Stimulated activated naive CD4-positive, alpha-beta T cell treated with Interleukin-2 at 50 U/mL for 16 hours (primary cell): ENCODE results near the gene HOXA4.

Source experiments
- DNase-seq: peaks from one replicate; lab custom pipeline; 2025; lab: John Stamatoyannopoulos, UW

HOXA4 gene

GRCh38 chr7:27105301-27106031, 25.1 kb downstream of the HOXA4 start:
- DNase-seq: no peak

- DNase-seq: no peak
These were observed 26.1 kb downstream of the HOXA4 start for GRCh38 chr7:27104341-27105058.

GRCh38 chr7:27103489-27104226, 26.9 kb downstream of the HOXA4 start:
- no peak for DNase-seq

- DNase-seq: no peak
These were observed 27.7 kb downstream of the HOXA4 start, which contains the start of gene HOXA2 for GRCh38 chr7:27102581-27103442. TSS of gene HOXA2 (minus strand) at chr7:27102683. CDS start at chr7:27102500, 183 bp downstream.

GRCh38 chr7:27101957-27102580, 28.5 kb downstream of the HOXA4 start:
- DNase-seq: no peak

- DNase-seq: no peak
These were observed 29.2 kb downstream of the HOXA4 start for GRCh38 chr7:27101171-27101956.

GRCh38 chr7:27100694-27101170, 29.8 kb downstream of the HOXA4 start:
- no peak for DNase-seq

GRCh38 chr7:27099453-27100370, 30.8 kb downstream of the HOXA4 start:
- DNase-seq: no peak

- no peak for DNase-seq
These were observed 31.7 kb downstream of the HOXA4 start for GRCh38 chr7:27098578-27099451.

GRCh38 chr7:27097686-27098577, 32.6 kb downstream of the HOXA4 start:
- DNase-seq: no peak

- DNase-seq: no peak
These were observed 33.6 kb downstream of the HOXA4 start for GRCh38 chr7:27096768-27097514.

GRCh38 chr7:27095897-27096767, 34.4 kb downstream of the HOXA4 start, which contains the start of gene HOXA1:
TSS of gene HOXA1 (minus strand) at chr7:27096000. CDS start at chr7:27095912, 88 bp downstream.
- DNase-seq: peak; percentile 75

GRCh38 chr7:27095050-27095896, 35.3 kb downstream of the HOXA4 start:
- DNase-seq: no peak

GRCh38 chr7:27094304-27095049, 36.1 kb downstream of the HOXA4 start:
- DNase-seq: no peak
